GM12878 (cell line): ENCODE measurements around the gene DAAM1.

Experiments used
- NR2C1 ChIP-seq: fragments of 450-650 bp; IDR thresholded peaks from 2 replicates; pipeline ENCODE4 v1.6.1; 2017; ENCODE audit warnings: antibody characterized with exemption, mild to moderate bottlenecking, moderate library complexity
- POLR2A ChIP-seq: IDR thresholded peaks from 2 replicates; pipeline ENCODE4 v1.6.1; 2011; ENCODE audit warnings: low read depth, mild to moderate bottlenecking, low read length
- RBBP5 ChIP-seq: fragments of 200-600 bp; sonication (generic); conservative IDR thresholded peaks from 2 replicates; pipeline ENCODE4 v1.6.1; 2016
- ZNF687 ChIP-seq: fragments of 450-650 bp; IDR thresholded peaks from 2 replicates; pipeline ENCODE4 v1.6.1; 2017; ENCODE audit warnings: mild to moderate bottlenecking, moderate library complexity
- TF ChIP-seq, protein P1 (sequence below): IDR thresholded peaks from 2 replicates; pipeline ENCODE4 v1.6.1; 2011; ENCODE audit warnings: borderline replicate concordance, low read depth, mild to moderate bottlenecking, moderate library complexity, mixed read lengths, low read length; ENCODE audit not compliant: insufficient read depth; ENCODE audit errors: extremely low read length

DNA sequence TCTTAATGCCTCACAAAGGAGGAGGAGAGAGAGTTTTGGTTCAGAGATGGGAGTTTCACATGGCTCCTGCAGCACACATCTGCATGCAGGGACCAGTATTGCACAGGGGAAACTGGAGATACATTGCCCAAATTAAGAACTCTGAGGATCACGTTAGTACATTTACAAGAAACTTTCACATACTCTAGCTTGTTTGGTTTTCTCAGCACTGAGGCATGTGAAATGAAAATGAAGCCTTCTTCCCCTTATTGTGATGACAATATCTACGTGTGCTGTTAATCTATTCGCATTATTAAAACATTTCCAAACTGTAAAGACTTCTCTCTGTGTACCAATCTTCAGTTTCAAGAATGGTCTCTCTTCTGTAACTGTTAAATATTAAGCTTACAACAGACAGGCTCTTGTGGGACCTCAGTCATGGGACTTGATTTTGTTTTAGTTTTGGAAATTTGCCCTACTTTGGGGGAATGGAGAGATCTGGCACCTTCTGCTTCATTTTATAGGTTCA, 124.7 kb downstream of the DAAM1 start:
- TF ChIP-seq POLR2A (no peak), RBBP5 (no peak), NR2C1 (no peak), ZNF687 (0 out of 2 replicates have a peak, but pooled peaks have one; percentile 19)
- TF ChIP-seq, protein P1, sequence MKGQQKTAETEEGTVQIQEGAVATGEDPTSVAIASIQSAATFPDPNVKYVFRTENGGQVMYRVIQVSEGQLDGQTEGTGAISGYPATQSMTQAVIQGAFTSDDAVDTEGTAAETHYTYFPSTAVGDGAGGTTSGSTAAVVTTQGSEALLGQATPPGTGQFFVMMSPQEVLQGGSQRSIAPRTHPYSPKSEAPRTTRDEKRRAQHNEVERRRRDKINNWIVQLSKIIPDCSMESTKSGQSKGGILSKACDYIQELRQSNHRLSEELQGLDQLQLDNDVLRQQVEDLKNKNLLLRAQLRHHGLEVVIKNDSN: no peak
